HG02870 (cell line): Measurements from ENCODE around the gene NOS1.
"Not testable (repeated sequence)": the region's sequence is repeated elsewhere in the genome, so short reads cannot be mapped to it uniquely, and the experiment has no call there.

Experiments
- ATAC-seq: cut with Tn5 transposase; IDR thresholded peaks from one replicate; pipeline ENCODE4 v1.9.1; 2021; ENCODE audit warnings: mild to moderate bottlenecking, moderate library complexity; ENCODE audit not compliant: unreplicated experiment

The NOS1 gene

DNA sequence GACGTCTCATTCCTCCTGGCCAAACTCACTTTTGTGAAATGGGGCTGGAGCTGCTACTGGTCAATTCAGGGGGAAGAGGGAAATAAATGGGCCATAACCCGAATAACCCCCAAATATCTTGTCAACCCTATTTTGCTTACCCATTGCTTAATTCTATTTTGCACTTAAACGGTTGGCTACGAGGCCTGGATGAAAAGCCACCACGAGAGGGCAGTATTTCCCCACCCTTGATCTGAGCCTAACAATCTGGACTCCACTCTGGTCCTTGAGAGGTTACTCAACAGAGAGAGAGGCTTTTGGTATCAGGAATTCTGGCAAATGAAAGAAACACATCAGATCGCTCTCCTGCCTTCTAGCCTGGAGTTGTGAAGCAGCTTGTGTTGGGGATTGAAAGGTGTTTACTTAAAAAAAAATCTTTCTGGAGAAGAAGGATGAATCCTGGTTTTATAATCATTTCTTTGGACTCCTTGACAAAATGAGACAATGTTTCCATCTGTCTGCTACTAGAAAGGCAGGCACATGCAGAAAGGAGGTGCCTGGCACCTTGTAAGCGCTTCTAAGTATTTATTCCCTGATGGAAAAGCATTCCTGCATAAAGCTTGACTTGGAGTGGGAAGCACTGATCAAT is 148.7 kb downstream of the NOS1 start:
- no peak for ATAC-seq

DNA sequence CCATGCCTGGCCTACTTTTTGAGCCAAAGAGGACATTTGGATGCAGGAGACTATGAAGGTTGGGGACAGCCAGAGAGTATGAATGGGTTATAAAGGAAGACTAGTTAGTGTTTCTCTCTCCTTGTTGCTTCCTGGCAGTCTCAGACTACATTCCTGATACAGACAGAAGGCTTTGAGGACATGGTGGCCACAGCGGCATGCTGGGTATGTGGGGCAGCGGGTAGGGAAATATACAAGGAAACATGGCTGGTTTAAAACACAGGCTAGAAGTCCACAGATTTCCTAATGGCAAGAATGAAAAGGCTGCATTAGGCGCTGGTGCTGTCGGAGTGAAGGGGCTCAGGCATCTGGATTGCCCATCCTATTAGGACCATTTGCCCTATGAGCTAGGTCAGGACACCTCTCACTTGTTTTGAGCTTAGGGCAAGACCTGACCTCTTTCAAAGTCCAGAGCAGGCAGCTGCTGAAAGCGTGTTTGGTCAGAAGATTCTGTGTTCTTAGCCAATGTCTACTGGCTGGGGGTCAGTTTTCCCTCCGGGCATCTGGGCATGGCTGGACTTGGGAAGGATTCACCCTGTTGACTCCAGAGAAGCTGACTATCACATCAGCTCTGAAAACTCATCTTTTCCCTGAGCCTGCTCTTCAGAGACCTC is 151.0 kb downstream of the NOS1 start:
- ATAC-seq, result no peak

DNA sequence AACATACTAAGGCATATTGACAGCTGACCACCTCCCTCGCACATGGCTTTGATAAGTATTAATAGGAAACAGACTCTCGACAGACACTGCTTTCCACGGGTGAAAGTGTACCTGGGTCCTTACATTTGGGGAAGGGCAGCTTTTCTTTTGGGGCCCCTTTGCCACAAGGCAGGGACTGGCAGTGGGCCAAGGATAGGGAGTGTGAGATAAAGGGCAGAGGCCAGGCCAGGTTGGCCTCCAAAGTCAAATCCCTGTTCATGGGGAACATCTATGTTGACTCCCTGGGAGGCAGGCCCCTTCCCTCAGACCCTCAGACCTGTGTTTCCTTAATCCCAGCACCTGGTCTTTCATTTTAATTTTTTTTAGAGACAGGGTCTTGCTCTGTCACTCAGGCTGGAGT is 151.8 kb downstream of the NOS1 start:
- ATAC-seq, result no peak

DNA sequence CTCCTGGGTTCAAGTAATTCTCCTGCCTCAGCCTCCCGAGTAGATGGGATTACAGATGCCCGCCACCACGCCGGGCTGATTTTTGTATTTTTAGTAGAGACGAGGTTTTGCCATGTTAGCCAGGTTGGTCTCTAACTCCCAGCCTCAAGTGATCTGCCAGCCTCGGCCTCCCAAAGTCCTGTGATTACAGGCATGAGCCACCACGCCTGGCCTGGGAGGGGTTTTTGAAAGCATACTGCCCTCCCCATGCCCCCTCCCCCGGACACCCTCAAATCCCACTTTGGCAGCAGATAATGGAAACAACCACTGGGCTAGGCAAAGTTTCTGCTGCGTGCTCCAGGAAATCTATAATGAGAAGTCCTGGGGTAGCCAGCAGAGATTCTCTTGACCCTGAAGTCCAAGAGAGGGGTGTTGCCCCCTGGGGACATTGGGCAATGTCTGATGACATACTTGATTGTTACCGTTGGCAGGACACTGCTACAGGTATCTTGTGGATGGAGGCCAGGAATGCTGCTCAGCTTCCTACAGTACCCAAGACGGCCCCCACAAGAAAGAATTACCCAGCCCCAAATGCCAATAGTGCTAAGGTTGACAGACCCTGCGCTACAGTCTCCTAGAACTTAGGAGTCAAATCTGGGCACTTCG is 152.5 kb downstream of the NOS1 start:
- no peak for ATAC-seq

DNA sequence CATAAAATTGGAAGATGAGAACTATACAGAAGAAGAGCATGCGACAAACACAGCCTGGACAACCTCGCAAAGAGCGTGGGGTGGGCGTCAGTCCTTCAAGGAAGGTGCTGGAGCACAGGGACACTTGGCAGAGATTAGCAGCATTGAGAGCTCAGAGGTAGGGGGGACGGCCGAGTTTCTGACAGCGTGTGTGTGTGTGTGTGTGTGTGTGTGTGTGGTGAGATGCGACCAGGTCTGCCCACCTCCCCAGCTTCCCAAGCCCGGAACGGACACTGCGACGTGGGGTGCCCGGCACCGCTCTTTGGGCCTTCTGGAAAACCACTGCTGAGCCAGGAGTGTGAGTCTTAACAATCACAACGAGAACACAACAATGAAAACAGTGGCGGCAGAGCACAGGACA is 153.2 kb downstream of the NOS1 start:
- no peak for ATAC-seq

DNA sequence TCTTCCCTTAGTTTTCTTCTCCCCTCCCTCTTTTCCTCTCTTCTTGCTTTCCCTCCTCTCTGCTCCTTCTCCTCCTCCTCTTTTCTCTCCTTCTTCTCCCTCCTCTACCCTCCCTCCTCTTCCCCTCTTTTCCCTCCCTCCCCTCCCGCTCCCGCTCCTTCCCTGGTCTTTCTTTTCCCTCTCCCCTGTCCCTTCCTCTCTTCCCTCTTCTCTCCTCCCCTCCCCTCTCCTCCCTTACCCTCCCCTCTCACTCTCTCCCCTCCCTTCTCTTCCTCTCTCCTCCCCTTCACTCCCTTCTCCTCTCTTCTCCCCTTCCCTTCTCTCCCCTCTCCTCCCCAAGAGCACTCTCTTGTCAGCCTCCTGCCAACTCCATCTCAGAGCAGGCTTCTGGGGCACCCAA is 153.8 kb downstream of the NOS1 start:
- no peak for ATAC-seq

DNA sequence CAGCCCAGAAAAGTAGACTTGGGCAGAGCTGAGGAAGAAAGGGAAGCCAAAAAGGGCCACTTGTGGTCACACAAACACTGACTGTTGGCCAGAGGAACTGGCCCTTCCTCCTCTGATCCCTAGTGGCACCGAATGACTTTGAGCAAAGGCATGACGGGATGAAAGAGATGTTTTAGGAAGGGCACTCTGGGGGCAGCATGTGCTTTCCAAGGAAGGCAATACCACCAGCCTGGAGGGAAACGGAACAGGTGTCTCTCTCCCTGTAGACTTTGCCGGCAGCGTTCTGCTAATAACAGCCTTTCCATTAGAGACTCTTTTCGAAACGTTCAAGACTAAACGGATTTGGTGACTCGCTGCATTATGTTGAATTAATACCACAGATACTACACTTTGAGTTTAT is 158.9 kb downstream of the NOS1 start:
- no peak for ATAC-seq

DNA sequence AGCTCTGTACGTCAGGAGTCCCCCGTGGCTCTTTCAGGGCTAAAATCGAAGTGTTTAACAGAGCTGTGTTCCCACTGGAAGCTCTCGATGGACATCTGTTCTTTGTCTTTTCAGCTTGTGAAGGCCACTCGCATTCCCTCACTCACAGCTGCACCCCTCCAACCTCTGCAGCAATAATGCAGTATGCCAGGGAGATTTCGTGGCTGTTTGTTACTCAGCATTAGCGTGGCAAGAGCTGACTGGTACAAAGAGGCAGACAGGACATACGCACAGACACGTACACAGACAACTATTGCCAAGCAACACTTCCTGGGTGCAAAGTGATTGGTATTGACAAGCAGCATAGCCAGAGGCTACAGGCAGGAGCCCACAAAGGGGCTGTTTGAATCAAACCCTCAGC is 159.4 kb downstream of the NOS1 start:
- no peak for ATAC-seq

DNA sequence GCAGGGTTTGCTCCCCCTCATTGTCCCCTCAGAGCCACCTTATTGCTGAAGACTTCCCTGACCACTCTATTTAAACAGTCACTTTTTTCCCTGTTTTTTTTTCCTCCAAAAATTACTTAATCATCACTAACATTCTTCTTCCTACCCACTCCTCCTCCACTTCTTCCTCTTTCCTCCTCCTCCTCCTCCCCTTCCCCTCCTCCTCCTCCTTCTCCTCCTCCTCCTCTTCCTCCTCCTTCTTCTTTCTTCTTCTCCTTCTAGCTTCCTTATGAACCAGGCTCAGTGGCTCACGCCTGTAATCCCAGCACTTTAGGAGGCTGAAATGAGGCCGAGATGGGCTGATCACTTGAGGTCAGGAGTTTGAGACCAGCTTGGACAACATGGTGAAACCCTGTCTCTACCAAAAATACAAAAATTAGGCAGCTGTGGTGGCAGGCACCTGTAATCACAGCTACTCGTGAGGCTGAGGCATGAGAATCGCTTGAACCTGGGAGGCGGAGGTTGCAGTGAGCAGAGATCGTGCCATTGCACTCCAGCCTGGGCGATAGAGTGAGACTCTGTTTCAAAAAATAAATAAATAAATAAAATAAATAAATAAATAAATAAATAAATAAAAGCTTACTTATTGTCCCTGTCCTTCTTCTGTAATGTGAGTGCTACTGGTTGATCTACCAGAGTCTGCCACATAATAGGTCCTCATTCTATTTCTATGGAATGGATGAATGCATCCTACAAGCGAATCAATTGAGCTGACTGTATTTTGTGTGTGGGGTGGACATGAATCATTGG is 161.3 kb downstream of the NOS1 start:
- ATAC-seq, result not testable (repeated sequence)

DNA sequence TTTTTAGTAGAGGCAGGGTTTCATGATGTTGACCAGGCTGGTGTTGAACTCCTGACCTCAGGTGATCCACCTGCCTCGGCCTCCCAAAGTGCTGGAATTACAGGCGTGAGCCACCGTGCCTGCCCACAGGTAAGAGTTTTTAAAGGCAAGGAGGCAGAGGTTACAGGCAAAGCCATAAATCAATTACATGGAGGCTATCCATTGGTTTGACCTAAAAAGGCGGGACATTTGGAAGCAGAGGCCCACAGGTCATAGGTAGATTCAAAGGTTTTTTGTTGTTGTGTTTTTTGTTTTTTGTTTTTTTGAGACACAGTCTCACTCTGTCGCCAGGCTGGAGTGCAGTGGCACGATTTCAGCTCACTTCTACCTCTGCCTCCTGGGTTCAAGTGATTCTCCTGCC is 165.1 kb downstream of the NOS1 start:
- ATAC-seq, result not testable (repeated sequence)

DNA sequence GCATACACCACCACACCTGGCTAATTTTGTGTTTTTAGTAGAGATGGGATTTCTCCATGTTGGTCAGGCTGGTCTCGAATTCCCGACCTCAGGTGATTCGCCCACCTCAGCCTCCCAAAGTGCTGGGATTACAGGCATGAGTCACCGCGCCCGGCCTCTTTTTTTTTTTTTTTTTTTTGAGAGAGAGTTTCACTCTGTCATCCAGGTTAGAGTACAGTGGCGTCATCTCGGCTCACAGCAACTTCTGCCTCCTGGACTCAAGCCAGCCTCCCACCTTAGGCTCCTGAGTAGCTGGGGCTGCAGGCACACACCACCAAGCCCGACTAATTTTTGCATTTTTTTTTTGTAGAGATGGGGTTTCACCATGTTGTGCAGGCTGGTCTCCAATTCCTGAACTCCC is 166.4 kb downstream of the NOS1 start:
- ATAC-seq, result not testable (repeated sequence)

DNA sequence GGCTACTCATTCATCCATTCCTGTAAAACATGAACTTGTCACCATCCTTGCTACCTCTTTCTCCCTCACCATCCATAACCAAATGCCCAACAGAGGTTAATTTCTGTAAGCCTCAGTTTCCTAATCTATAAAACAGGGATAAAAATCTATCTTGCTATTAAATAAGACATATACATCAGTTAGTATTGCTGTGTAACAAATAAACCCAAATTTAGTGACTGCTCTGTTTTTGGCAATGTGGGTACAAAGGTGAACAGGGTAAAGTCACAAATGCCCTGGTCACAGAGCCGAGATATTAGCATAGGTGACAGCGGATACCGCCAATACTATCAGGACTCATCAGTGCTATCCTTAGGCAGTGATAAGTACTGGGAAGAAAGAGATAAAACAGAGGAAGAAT is 167.5 kb downstream of the NOS1 start:
- no peak for ATAC-seq

DNA sequence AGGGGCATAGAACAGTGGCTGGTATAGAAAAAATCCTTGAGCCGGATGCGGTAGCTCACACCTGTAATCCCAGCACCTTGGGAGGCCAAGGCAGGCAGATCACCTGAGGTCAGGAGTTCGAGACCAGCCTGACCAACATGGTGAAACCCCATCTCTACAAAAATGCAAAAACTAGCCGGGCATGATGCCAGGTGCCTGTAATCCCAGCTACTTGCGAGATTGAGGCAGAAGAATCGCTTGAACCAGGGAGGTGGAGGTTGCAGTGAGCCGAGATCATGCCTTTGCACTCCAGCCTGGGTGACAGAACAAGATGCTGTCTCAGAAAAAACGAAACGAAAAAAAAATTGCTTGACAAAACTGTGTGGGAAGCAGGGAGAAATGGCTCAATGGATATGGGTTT is 168.8 kb downstream of the NOS1 start:
- not testable (repeated sequence) for ATAC-seq

DNA sequence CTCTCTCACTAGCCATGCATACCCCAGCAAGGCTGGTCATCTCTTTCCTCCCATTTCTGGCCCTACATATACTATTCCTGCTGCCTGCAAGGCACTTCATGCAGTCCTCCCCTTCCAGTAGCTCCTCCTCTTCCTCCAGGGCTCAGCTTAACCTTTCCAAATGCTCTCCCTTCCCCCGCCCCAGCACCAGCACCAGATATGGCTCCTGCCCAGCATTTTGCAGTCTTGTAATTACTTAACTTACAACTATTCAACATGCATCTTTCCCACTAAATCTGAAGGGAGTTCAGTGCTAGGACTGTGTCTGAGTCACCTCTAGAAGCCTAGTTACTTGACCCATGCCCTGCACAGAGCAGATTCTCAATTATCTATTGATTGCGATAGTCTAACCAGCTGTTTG is 169.4 kb downstream of the NOS1 start:
- ATAC-seq, result no peak

DNA sequence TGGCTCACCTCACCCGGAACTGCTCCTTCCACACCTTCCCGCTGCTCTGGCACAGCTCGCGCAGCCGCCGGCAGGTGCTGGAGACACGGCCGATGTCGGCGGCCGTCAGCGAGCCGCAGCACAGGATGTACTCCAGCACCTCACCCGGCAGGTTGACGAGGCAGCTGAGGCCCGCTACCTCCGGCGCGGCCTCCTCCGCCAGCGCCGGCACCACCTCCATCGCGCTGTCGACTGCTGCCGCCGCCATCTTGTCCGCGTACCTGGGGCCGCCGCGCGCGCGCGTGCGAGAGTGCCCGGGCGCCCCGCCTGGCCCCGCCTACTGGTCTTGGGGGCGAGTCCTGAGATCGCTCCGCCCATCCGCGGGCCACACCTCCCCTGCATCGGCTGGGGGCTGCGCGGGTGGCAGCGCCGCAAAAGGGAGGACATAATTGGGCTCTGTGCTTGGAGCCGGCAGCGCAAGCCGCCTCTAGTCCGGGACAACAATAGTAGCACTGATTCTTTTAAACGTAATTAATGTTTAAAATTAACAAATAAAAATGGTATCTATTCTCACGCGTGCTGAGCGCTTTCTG is 171.1 kb downstream of the NOS1 start, which contains the start of gene FBXO21:
TSS of gene FBXO21 (minus strand) at position 261 of the 572 bp plus-strand sequence. CDS start at position 247, 14 bp downstream.
- peak; percentile 85 for ATAC-seq

DNA sequence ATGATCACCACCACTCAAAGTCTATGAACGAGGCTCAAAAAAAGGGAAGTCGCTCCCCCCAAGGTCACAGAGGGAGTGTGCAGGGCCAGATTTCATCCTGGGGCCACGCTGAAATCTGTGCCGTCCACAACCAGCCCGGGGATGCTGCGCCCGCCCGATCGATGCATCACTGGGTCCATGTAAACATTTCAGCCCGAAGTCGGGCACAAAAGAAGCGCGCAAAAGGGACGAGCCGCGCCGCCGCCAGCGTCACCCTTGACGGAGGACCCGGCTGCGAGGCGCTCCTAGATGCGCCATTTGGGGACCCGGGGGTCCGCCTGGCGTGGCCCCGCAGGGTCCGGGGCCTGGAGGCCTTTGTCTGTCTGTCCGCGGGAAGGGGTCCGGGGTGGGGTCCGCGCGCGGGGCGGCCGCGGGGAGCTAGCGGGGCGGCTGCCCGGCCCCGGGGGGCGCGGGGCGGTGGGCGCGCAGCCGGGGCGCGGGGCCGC is 171.7 kb downstream of the NOS1 start:
- peak; percentile 40 for ATAC-seq

DNA sequence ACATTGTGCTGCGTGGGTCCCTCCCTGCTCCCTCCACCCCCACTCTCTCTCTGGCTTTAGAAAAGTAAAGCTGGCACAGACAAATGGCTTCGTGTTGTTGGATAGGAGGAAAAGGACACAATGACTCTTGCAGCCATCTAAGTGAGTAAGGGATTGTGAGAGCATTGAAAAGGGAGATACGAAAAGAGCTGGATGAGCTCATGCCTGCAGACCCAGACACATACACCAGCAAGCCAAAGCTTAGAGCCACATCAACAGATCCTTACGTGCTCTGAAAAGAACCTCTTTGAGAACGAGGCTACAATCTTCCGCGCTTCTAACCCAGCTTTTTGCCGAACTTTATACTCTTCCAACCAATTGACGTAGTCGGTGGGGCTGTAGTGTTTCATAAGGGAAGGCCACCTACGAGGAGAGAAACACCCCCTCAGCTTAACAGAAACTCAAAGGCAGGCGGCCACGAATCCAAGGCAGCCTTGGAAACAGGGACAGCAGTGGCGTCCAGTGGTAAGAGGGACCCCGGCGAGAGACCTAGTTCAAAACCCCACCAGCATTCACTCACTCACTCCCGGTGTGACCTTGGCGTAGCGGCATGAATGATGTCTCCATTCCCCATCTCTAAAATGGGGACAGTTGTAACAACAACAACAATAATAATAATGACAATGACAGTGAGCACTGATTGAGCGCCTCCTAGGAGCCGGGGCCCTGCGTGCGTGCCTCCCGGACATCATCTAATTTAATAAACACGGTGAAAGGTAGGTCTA is 172.3 kb downstream of the NOS1 start:
- no peak for ATAC-seq

DNA sequence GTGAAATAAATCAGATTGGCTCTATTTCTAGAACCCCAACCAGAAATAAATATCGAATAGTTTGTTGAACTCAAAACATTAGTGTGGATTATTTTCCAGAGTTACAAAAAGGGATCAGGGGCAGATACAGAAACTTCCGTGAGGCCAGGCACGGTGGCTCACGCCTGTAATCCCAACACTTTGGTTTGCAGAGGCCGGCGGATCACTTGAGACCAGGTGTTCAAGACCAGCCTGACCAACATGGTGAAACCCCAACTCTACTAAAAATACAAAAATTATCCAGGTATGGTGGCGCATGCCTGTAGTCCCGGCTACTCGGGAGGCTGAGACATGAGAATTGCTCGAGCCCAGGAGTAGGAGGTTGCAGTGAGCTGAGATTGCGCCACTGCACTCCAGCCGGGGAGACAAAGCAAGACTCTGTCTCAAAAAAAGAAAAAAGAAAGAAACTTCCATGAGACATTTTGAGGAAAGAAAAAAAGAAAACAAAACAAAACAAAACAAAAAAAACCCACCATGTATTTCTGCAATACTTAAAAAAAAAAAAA is 173.2 kb downstream of the NOS1 start:
- no peak for ATAC-seq

DNA sequence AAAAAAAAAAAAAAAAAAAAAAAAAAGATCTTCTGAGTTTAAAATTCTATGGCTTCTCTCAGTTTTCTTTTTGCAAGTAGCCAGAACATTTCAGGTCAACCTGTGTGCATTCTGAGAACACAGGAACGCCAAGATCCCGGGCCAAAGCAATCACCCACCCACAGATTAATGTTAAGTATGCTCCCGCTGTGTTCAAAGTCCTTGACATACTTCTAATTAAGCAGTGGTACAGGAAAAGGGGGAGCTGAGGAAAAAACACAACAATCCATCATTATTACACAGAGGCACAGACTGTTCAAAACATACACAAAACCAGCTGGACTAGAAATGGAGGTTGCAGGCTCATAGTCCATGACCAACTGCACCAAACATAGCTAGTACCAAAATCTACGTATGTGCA is 174.0 kb downstream of the NOS1 start:
- no peak for ATAC-seq

DNA sequence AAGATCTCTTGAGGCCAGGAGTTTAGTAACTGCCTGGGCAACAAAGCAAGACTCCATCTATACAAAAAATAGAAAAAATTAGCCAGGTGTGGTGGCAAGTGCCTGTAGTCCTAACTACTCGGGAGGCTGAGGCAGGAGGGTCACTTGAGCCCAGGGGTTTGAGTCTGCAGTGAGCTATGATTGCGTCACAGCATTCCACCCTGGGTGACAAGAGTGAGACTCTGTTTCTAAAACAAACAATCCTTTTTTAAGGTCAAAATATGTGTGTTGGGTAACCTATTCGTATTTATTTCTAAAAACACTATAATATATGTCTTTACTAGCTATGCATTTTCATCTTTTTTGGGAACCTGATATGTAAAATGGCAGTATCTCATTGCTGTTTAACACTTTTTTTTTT is 178.6 kb downstream of the NOS1 start:
- no peak for ATAC-seq
